ENCODE results near the gene ADAM10.
A peak's percentile ranks its signal among the peaks of the same experiment; 100 is the strongest.

The ADAM10 gene

GRCh38 chr15:58773024-58773423 lies 23.5 kb upstream of the ADAM10 start:
- 0 out of 2 replicates have a peak, but pooled peaks cover 3% of the 10 kb centered on the region for H3F3A ChIP-seq (ENCODE audit: low read depth)
- H3K4me2 ChIP-seq (ENCODE audit: low read depth, low read length, poor library complexity, severe bottlenecking): peak overlapping the region; percentile 91
- peak overlapping the region; percentile 82 for H3K4me3 ChIP-seq (ENCODE audit: low read length, poor library complexity, severe bottlenecking)
- H3K4me1 ChIP-seq (ENCODE audit: insufficient read depth, low read length, poor library complexity, severe bottlenecking): peaks cover 58% of the 10 kb centered on the region
- no peak overlapping the region for H2AFZ ChIP-seq (ENCODE audit: low read length)
- H4K20me1 ChIP-seq (ENCODE audit: insufficient read depth, low read length, poor library complexity, severe bottlenecking): peaks cover 10% of the 10 kb centered on the region
- H3K36me3 ChIP-seq (ENCODE audit: insufficient read depth, low read length): no peaks in the 10 kb centered on the region
- H3K9me3 ChIP-seq (ENCODE audit: insufficient read depth, low read depth, low read length): no peaks in the 10 kb centered on the region
- peaks cover 61% of the 10 kb centered on the region for H3K79me2 ChIP-seq (ENCODE audit: insufficient read depth, low read length)
- peak overlapping the region; percentile 17 for H3K9ac ChIP-seq (ENCODE audit: low read depth, low read length, poor library complexity, severe bottlenecking)
- H3K27me3 ChIP-seq (ENCODE audit: insufficient read depth, low read length, poor library complexity, severe bottlenecking): no peaks in the 10 kb centered on the region
- TF ChIP-seq EZH2phosphoT487 (IDR thresholded peaks at IDR 0.05; ENCODE audit: borderline replicate concordance) (no peak), CTCF (conservative IDR thresholded peaks at IDR 0.05; ENCODE audit: low read length) (no peak)
- no peaks in the 10 kb centered on the region for H3K9me2 ChIP-seq (replicated peaks; ENCODE audit: low read depth, low read length)

GRCh38 chr15:58771621-58772250 lies 22.2 kb upstream of the ADAM10 start:
- H3K9me3 ChIP-seq (ENCODE audit: insufficient read depth, low read depth, low read length): no peaks in the 10 kb centered on the region
- H3K4me2 ChIP-seq (ENCODE audit: low read depth, low read length, poor library complexity, severe bottlenecking): peak overlapping the region; percentile 91
- H3K27me3 ChIP-seq (ENCODE audit: insufficient read depth, low read length, poor library complexity, severe bottlenecking): no peaks in the 10 kb centered on the region
- peaks cover 54% of the 10 kb centered on the region for H3K79me2 ChIP-seq (ENCODE audit: insufficient read depth, low read length)
- peaks cover 10% of the 10 kb centered on the region for H4K20me1 ChIP-seq (ENCODE audit: insufficient read depth, low read length, poor library complexity, severe bottlenecking)
- H3K9ac ChIP-seq (ENCODE audit: low read depth, low read length, poor library complexity, severe bottlenecking): peak overlapping the region; percentile 85
- H3K4me3 ChIP-seq (ENCODE audit: low read length, poor library complexity, severe bottlenecking): peak overlapping the region; percentile 82
- peaks cover 53% of the 10 kb centered on the region for H3K4me1 ChIP-seq (ENCODE audit: insufficient read depth, low read length, poor library complexity, severe bottlenecking)
- H3K9me2 ChIP-seq (replicated peaks; ENCODE audit: low read depth, low read length): no peaks in the 10 kb centered on the region
- H3K36me3 ChIP-seq (ENCODE audit: insufficient read depth, low read length): no peaks in the 10 kb centered on the region
- peak overlapping the region; percentile 96 for H2AFZ ChIP-seq (ENCODE audit: low read length)
- no peak for TF ChIP-seq CTCF (conservative IDR thresholded peaks at IDR 0.05; ENCODE audit: low read length)
- no peak for TF ChIP-seq EZH2phosphoT487 (IDR thresholded peaks at IDR 0.05; ENCODE audit: borderline replicate concordance)
- 0 out of 2 replicates have a peak, but pooled peaks cover 3% of the 10 kb centered on the region for H3F3A ChIP-seq (ENCODE audit: low read depth)

GRCh38 chr15:58770857-58771620 lies 21.5 kb upstream of the ADAM10 start, which contains the start of gene MINDY2:
TSS of gene MINDY2 (plus strand) at chr15:58771302. CDS start at chr15:58771396, 94 bp downstream.
- no peaks in the 10 kb centered on the region for H3K27me3 ChIP-seq (ENCODE audit: insufficient read depth, low read length, poor library complexity, severe bottlenecking)
- peak within 1 kb of the TSS; percentile 96 for H2AFZ ChIP-seq (ENCODE audit: low read length)
- no peaks in the 10 kb centered on the region for H3K9me2 ChIP-seq (replicated peaks; ENCODE audit: low read depth, low read length)
- no peaks in the 10 kb centered on the region for H3K36me3 ChIP-seq (ENCODE audit: insufficient read depth, low read length)
- H3K4me3 ChIP-seq (ENCODE audit: low read length, poor library complexity, severe bottlenecking): peak within 1 kb of the TSS; percentile 82
- peak within 1 kb of the TSS; percentile 85 for H3K9ac ChIP-seq (ENCODE audit: low read depth, low read length, poor library complexity, severe bottlenecking)
- no peaks in the 10 kb centered on the region for H3K9me3 ChIP-seq (ENCODE audit: insufficient read depth, low read depth, low read length)
- peaks cover 7% of the 10 kb centered on the region for H4K20me1 ChIP-seq (ENCODE audit: insufficient read depth, low read length, poor library complexity, severe bottlenecking)
- peak within 1 kb of the TSS; percentile 91 for H3K4me2 ChIP-seq (ENCODE audit: low read depth, low read length, poor library complexity, severe bottlenecking)
- 0 out of 2 replicates have a peak, but pooled peaks cover 3% of the 10 kb centered on the region for H3F3A ChIP-seq (ENCODE audit: low read depth)
- peaks cover 47% of the 10 kb centered on the region for H3K79me2 ChIP-seq (ENCODE audit: insufficient read depth, low read length)
- H3K4me1 ChIP-seq (ENCODE audit: insufficient read depth, low read length, poor library complexity, severe bottlenecking): peaks cover 46% of the 10 kb centered on the region
- peak; percentile 25 for TF ChIP-seq CTCF (conservative IDR thresholded peaks at IDR 0.05; ENCODE audit: low read length)
- TF ChIP-seq EZH2phosphoT487 (IDR thresholded peaks at IDR 0.05; ENCODE audit: borderline replicate concordance): no peak

Data from Loucy (cell line).